Measurements from ENCODE around the gene RAB7A. TPM values are rescaled to one million over a fixed set of nuclear protein-coding genes. Genes with fewer than 3 reads are reported as not detected.

The RAB7A gene
- total RNA-seq, 1 donor from 2014 or later = 26.0 TPM

DNA sequence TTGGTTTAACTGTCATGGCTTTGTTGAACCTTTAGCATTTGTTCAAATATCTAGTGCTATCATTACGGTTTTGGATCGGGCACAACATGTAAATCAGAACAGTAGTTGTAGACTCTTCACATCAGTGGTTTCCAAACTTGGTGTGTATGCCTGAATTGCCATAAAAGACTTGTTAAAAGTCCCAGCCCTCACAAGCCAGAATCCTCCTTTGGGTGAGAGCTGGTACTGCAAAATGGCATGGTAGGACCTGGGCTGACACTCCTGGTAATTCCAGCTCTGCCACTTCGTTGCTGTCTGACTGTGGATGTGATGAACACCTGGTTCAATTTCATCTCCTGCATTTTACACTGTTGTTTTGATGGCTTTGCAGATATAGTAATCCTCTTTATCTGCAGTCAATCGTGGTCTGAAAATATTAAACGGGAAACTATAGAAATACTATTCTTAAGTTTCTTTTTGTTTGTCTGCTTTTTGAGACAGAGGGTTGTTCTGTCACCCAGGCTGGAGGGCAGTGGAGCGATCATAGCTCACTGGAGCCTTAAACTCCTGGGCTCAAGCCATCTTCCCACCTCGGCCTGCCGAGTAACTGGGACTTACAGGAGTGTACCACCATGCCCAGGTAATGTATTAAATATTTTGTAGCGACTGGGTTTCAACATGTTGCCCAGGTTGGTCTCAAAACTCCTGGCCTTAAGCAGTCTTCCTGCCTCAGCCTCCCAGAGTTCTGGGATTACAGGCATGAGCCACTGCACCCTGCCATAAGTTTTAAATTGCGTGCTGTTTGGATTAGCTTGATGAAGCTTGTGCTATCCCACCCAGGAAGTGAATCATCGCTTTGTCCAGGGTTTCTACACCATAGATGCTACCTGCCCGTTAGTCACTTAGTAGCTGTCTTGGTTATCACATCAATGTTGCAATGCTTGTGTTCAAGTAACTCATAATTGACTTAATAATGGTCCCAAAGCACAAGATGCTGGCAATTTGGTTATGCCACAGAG is 61.6 kb downstream of the RAB7A start:
- no peak for DNase-seq (ENCODE audit: low spot score)

DNA sequence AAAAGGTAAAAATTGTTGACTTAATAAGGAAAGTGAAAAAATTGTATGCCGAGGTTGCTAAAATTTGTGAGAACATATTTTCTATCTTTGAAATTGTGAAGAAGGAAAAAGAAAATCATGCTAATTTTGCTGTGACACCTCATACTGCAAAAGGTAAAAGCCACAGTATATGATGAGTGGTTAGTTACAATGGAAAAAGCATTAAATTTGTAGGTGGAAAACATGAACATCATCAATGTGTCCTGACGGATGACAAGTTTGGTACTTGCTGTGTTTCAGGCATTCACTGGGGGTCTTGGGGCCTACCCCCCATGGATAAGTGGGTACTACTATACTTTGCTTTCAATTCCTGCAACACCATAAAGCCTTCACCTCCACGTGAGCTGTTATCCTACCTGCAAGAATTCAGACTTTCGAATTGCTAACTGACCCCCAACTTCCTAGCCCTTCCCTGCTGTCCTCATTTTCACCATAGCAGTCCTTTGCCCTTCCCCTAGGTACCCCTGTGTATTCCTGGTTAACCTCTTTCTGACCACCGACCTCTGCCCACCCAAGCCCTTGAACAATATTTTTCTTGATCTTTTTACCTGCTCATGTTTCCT is 62.4 kb downstream of the RAB7A start:
- no peak for DNase-seq (ENCODE audit: low spot score)

DNA sequence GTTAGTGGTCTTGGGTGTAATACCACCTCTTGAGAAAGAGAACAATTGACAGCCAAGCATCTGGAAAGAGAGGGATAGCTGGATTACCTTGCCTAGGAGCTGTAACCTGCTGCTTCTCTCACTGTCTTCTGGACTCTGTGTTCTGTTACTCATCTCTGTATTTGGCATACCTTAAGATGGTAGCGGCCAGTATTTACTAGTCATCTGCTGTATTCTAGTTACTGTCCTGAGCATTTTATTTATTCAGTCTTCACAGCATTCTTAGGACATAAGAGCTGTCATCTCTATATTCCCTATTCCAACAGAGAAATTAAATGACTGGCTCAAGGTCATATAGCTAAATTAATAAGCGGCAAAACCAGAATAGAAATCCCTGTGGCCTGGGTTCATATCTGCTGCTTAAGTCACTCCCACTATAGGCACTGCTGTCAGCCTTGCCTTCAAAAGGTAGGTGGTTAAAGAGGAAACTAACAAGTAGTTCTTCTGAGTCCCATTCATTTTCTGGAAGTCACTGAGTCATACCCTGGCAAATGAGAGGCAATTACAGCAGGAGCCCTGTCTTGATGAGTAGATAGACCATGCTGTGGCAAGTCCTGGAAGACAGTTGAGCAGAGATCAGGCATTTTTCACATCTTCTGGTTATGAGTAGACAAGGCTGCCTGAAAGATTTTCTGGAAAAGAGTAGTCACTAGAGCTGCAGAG is 68.2 kb downstream of the RAB7A start:
- DNase-seq (ENCODE audit: low spot score) = no peak

DNA sequence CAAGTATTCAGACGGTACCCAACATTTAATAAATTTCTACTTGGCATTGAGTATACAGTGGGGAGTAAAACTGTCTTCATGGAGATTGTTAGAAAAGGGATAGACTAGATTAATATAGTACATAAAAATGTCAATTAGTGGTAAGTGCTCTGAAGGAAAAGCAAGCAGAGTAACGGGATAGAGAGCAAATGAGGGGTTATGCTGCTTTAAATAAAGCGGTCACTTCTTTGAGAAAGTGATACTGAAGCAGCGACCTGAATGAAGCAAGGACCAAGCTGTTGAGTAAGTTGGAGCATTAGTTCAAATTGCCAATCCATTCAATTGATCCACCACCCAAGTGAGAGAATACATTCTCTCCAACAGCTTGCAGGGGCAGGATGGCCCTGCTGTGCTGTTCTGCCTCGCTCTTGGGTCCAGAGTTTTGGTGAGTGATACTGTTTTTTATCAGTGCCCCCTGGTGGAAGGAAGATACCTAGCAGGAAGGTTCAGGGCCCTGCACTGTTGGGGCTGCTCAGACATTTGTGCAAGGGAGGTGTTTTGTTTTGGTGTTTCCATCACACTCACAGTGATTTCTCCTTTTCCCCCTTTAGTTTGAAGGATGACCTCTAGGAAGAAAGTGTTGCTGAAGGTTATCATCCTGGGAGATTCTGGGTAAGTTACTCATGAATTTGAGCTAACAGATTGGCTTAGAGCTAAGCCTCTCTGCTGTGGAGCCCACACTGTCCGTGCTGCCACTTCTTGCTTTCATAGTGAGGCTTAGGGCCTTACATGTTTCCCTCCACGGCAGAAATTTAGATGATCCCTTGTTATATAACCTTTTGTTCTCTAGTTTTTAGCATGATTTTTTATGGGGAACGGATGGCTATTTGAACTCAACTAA is 69.0 kb downstream of the RAB7A start:
- DNase-seq (ENCODE audit: low spot score) = peak; percentile 75

DNA sequence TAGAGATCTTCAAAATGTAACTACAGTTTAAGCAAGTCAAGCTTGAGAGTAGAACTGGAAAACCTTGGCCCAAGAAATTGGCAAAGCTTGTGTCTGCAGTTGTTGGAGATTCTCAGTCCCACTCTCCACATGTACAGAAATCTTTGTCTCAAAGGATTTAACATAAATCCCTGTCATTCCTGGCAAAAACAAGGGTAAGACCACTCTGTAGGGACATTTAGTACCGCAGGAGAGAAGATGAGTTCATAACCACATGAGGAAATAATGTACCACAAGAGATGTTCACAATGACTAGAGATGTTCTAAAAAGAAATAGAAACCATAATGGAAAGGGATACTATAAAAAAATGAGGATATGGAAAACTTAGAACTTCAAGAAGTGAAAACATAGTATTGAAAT is 73.7 kb downstream of the RAB7A start:
- DNase-seq (ENCODE audit: low spot score) = no peak

DNA sequence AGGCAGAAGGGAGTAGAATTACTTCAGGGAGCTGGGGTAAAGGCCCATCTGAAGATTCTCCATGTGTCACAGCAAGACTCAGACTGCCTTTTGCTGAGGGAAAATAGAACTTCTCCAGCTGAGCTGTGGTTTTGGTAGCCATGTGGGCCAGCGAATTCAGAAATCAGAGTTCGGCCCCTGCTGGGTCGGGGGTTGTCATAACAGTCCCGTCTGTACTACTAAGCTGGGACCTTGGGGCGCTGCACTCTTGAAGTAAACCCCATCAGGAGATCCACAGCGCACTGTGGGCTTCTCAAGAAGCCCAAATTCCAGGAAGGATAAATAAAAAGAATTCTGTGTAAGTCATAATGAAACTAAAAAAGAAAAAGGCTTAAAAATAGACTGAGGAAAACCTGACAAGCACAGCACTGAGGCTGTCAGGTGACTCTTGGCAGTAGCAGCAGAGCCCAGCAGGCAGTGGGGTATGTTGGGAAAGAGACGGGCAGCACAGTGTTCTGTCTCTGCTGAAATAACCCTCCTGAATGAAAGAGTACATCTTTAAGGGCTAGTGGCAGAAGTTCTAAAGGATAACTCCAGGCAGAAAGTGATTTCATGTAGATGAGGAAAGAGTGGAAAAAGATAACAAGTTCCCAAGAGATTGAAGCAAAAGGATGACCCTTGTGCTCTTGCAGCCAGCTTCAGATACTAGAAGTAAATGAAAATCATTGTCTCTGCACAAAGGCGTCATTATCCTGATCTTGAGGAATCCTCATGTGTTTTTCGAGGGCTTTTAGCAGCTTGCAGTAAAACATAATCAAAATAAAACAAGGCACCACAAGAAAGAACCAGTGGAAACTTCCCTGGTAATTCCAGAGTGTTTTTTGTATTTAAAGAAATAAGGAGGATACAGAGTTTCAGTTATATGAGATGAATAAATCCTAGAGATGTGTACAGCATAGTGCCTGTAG is 74.5 kb downstream of the RAB7A start:
- DNase-seq (ENCODE audit: low spot score) = no peak

DNA sequence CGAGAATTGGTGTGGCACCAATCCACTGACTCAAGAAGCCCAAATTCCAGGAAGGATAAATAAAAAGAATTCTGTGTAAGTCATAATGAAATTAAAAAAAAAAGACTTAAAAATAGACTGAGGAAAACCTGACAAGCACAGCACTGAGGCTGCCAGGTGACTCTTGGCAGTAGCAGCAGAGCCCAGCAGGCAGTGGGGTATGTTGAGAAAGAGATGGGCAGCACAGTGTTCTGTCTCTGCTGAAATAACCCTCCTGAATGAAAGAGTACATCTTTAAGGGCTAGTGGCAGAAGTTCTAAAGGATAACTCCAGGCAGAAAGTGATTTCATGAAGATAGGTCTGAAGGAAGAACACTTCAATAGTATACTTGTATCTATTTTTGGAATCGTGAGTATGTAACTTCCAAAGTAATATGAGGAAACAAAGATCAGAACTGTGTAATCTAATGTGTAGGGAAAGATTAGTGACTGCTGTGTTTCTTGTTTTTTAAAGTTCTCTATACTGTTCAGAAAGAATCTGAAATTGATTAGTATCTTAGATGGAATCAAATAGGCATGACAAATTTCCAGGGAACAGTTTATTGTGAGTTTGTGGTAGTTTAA is 75.9 kb downstream of the RAB7A start:
- no peak for DNase-seq (ENCODE audit: low spot score)

DNA sequence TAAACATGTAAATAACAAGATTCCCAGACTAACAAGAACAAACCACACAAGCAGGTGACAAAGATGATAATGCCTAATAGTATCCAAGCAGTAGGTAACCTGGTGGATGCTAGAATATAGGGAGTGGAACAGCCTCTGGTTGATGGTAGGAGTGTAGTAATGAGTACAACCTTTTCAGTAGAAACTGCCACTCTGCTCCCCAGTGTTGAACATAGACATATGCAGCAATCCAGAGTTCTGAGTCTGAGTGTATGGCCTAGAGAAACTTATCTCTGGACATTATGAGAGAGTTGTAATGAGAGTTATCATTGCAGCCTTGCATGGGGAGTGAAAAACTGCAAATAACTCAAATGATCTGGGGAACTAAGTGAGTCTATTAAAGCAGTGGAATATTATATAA is 77.3 kb downstream of the RAB7A start:
- no peak for DNase-seq (ENCODE audit: low spot score)

DNA sequence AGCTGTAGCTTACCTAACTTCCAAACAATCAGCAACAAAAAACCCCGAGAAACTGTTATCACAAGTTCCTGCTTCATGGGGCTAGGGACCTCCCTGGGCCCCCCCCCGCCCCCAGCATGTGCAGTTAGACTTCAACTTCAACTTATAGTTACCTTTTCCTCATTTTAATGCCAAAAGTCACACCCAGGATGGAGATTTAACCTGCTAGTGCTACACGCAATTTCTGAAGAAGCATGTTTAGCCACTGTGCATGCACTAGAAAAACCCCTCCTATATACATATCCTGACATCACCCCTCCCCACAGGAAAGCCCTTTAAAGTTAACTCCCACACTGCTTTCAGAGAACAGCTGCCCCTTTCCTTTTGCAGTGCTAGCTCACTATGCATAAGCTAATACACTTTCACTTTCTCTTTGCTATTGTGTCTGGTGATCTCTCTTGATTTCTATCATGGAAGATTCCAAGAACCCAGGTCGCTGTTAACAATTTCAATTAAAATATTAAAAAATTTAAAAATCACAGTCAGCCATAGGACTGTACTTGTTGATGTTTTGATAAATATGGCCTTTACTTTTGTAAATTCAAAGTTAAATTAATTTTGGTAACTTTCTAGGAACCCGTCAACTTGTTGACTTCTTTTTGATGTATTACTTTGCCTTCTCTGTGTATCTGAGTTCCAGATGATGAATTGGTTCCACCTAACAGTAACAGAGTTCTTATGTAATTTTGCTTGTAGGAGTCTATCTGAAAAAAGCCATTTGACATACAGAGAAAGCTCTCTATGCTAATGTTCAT is 78.2 kb downstream of the RAB7A start:
- DNase-seq (ENCODE audit: low spot score) = peak; percentile 18

DNA sequence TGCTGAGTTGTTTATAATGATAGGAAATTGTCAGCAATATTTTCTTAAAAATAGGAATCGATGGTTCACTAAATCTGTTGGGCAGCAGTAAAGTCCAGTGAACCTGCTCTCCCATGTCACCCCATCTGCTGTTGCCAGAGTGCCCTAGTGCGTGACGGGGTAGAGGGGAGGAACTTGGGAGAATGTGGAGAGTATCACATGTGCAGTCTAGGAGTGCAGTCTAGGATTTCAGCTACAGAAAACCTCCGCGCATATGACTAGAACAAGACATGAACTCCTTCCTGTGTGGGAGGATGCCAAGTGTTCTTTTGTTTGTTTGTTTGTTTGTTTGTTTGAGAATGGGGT is 78.8 kb downstream of the RAB7A start:
- DNase-seq (ENCODE audit: low spot score) = no peak

DNA sequence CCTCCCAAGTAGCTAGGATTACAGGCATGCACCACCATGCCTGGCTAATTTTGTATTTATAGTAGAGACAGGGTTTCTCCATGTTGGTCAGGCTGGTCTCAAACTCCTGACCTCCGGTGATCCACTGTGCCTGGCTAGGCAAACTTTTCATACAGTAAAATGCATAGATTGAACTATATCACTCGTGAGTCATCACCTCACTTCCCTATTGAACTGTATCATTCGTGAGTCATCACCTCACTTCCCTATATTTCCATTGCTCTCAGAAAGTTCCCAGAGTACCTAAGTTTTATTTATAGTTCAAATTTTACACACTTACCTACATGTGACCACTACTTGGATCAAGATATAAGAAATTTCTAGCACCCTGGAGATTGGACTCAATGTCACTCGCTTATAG is 79.8 kb downstream of the RAB7A start:
- DNase-seq (ENCODE audit: low spot score) = no peak

DNA sequence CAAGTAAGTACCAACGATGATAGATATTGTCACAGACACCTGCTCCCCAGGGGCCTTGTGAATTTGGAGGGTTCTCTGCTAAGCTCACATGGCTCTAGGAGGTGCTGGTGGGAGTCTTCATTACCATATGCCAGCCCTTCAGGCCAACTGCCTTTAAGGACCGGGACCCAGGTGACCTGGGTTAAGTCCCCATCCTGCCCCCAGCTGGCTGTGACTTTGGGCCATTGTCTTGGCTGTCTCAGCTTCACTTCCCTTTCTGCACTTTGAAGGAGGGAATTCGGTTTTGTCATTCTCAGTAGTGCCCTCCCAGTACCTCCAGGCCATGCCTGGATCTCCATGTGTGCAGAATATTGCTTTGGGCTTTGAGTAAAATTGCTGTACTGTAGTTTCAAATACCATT is 80.6 kb downstream of the RAB7A start:
- no peak for DNase-seq (ENCODE audit: low spot score)

DNA sequence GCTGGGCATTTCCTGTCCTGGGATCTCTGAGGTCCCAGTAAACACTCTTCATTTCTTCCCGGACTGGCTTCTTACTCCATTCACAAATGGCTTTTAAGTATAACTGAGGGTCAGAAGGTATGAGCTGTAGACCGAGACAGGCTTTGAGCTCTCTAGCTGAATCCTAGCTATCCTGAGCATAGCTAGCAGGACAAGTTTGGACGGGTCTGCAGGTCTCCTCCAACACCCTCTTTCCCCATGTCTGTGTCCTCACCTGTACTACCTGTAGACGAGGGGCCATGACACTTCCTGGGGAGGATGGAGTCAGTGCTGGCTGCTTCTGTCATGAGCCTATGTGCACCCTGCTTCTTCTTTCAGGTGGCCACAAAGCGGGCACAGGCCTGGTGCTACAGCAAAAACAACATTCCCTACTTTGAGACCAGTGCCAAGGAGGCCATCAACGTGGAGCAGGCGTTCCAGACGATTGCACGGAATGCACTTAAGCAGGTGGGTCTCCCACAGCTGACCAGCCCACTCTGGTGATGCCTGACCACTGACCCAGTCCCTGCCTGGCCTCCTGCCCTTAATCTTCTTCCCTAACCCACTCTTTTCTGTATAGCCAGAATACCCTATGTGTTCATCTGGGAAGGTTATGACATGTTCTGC is 81.3 kb downstream of the RAB7A start:
- no peak for DNase-seq (ENCODE audit: low spot score)

DNA sequence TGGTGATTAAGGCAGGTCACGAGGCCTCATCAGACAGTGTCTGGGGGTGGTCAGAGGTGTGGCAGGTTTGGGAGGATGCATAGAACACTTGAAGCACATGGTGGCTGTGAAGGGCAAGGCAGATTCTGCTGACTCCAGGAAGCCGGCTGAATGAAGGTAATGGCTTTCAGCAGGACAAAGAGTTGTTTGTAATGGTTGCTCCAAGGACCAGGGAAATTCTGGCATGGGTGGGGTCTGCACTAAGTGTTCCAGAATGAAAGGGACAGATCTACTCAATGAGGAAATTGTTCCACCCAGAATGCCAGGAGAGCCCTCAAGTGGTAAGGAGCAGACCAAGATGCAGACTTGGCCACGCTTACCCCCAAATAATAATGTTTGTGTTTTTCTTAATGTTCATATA is 82.7 kb downstream of the RAB7A start:
- DNase-seq (ENCODE audit: low spot score) = no peak

DNA sequence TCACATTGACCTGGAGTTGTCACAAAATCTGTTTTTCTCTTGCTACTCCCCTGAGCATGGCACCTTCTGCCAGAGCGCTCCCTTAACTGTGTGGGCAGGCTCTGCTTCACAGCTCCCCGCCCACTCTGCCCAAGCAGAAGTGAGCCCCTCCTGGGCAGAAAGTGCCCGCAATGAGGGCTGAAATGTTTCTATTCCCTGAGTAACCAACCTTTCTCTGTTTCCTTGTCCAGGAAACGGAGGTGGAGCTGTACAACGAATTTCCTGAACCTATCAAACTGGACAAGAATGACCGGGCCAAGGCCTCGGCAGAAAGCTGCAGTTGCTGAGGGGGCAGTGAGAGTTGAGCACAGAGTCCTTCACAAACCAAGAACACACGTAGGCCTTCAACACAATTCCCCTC is 87.1 kb downstream of the RAB7A start:
- peak; percentile 47 for DNase-seq (ENCODE audit: low spot score)

DNA sequence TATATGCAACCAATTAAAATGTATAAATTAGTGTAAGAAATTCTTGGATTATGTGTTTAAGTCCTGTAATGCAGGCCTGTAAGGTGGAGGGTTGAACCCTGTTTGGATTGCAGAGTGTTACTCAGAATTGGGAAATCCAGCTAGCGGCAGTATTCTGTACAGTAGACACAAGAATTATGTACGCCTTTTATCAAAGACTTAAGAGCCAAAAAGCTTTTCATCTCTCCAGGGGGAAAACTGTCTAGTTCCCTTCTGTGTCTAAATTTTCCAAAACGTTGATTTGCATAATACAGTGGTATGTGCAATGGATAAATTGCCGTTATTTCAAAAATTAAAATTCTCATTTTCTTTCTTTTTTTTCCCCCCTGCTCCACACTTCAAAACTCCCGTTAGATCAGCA is 88.1 kb downstream of the RAB7A start:
- no peak for DNase-seq (ENCODE audit: low spot score)

DNA sequence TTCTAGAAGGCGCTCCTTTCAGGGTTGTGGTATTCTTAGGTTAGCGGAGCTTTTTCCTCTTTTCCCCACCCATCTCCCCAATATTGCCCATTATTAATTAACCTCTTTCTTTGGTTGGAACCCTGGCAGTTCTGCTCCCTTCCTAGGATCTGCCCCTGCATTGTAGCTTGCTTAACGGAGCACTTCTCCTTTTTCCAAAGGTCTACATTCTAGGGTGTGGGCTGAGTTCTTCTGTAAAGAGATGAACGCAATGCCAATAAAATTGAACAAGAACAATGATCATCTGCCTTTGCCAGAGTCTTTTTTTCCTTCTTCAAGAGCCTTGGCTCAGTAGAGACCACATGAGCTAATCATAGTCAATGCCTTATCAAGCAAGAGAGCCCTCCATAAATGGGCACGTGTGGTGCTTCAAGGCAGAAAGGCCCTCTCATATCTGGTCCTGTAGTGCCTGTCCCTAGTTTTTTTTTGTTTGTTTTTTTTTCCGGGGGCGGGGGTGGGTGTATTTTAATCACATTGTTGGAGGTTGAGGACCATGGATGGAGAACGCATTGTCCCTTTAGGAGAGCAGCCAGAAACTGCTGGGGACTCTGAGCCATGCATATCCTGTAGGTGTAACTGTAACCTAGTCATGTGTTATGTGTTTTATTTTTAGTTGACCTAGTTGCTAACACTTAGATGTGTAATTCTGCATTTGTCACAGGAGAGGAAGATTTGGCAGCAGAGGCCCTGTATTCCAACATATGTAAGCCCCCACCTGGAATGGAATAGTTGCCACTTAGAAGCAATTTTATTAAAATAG is 88.7 kb downstream of the RAB7A start:
- DNase-seq (ENCODE audit: low spot score) = no peak

Measured in umbilical cord (tissue), 2 donors.